Sigmoid colon (tissue), 7 donors: Measurements from ENCODE around the gene RIMBP2. TPM values are rescaled to one million over a fixed set of nuclear protein-coding genes. Genes with fewer than 3 reads are reported as not detected.

Source experiments
- DNase-seq: peaks from one replicate; pipeline ENCODE4 v3.0.0-alpha.2; 2019
- H3K27ac ChIP-seq, 4 donors: fragments of 200-600 bp; sonication (generic); one replicate each; pipeline ENCODE4 v1.5.1; 2016 to 2019; ENCODE audit warnings: mild to moderate bottlenecking in 1 of 4
- H3K27me3 ChIP-seq, 3 donors: fragments of 200-600 bp; sonication (generic); one replicate each; pipeline ENCODE4 v1.5.1; 2019; ENCODE audit warnings: mild to moderate bottlenecking in 1 of 3
- H3K36me3 ChIP-seq, 4 donors: fragments of 200-600 bp; sonication (generic); one replicate each; pipeline ENCODE4 v1.5.1; 2016 to 2019
- H3K4me1 ChIP-seq, 4 donors: fragments of 200-600 bp; sonication (generic); one replicate each; pipeline ENCODE4 v1.5.1; 2017 to 2019
- H3K4me3 ChIP-seq, 4 donors: fragments of 200-600 bp; sonication (generic); one replicate each; pipeline ENCODE4 v1.5.1; 2017 to 2019; ENCODE audit warnings: mild to moderate bottlenecking in 2 of 4, moderate library complexity in 1 of 4
- H3K9me3 ChIP-seq, 4 donors: fragments of 200-600 bp in 3 of 4; sonication (generic) in 3 of 4; one replicate each; pipeline versions ENCODE4 v1.5.1 to v1.6.1; 2013 to 2019
- EP300 ChIP-seq, 4 donors: sonication (generic); formaldehyde crosslinking; IDR thresholded peaks; one replicate each; pipeline ENCODE4 v1.6.1; 2017; ENCODE audit warnings: antibody characterized with exemption in 4 of 4
- POLR2A ChIP-seq, 2 donors: fragments of 450-650 bp; IDR thresholded peaks; one replicate each; pipeline ENCODE4 v1.6.1; 2016; ENCODE audit warnings: antibody characterized with exemption in 2 of 2, mild to moderate bottlenecking in 2 of 2, moderate library complexity in 2 of 2
- POLR2AphosphoS5 ChIP-seq, 4 donors: sonication (generic); formaldehyde crosslinking; IDR thresholded peaks; one replicate each; pipeline ENCODE4 v1.6.1; 2017; ENCODE audit warnings: antibody characterized with exemption in 4 of 4
- WGBS, 2 donors: extraction: QIAGEN DNeasy Blood & Tissue Kit; methylation state at CpG; one replicate each; pipeline ENCODE4 v1.1.7; 2013; 5-methylcytosine and 5-hydroxymethylcytosine counted together
- intact Hi-C: fragments of 100-400 bp; cut with DNase I; formaldehyde crosslinking; loops from one replicate; pipeline ENCODE4 v1.15.1; 2023
- polyA plus RNA-seq, 3 donors: library from polyadenylated mRNA; stranded (reverse); fragments of 200-250 nt; gene quantifications; one replicate each; pipeline ENCODE4 v1.2.3, GENCODE V29; 2013
- total RNA-seq, 4 donors: library from RNA; depleted of rRNA; stranded (reverse); fragments of >200 nt; gene quantifications; one replicate each; pipeline ENCODE4 v1.1.0, GENCODE V29; 2016
- TF ChIP-seq, protein P1 (sequence below), 4 experiments: fragments of 450-650 bp in 3 of 4; fragments of 200-600 bp in 1 of 4; IDR thresholded peaks; one replicate each; pipeline ENCODE4 v1.5.1; 2016 to 2019; ENCODE audit warnings: antibody characterized with exemption in 4 of 4, mild to moderate bottlenecking in 3 of 4, moderate library complexity in 2 of 4
- donor health status: healthy with polysubstance abuse.
- donor health status: Bipolar disorder and iron deficiency.
- donor health status: healthy.

RIMBP2 gene
- total and polyA plus RNA-seq, 7 donors: under 0.01 to 5.5 (median 1.4) TPM

DNA sequence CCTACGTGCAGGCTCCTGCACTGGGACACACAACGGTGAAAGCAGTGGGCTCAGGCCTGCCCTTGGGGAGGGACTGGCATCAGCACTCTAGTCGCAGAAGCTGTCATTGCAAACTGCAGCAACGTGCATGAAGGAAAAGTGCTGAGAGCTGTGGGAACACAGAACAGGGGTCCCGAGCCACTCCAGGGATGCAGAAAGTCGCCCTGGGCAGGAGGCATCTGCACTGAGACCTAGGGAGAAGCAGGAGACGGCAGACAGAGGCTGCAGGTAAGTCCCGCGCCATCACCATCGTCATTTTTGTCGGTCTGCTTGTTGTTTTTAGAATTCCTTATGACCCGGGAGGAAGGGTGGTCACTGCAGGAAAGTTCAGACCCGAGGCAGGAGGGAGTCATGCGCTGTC lies 21.6 kb upstream of the RIMBP2 start:
- H3K4me3 ChIP-seq: no peak overlapping the region
- no peaks in the 10 kb centered on the region for H3K36me3 ChIP-seq
- TF ChIP-seq POLR2A (IDR thresholded peaks at IDR 0.05): no peak
- H3K27me3 ChIP-seq: peaks cover 0 to 36% (median 0%) of the 10 kb centered on the region in 3 donors
- DNase-seq: no peak
- intact Hi-C loops: no loop called here
- WGBS, 2 donors: 58 to 68% methylated on average over 14 of the region's 14 CpGs
- no peaks in the 10 kb centered on the region for H3K4me1 ChIP-seq
- peaks cover 0 to 7% (median 2%) of the 10 kb centered on the region in 4 donors for H3K9me3 ChIP-seq
- H3K27ac ChIP-seq: no peak overlapping the region

GRCh38 chr12:130729344-130729743 lies 13.2 kb upstream of the RIMBP2 start:
- peaks cover 0 to 7% (median 0%) of the 10 kb centered on the region in 3 donors for H3K27me3 ChIP-seq
- H3K9me3 ChIP-seq: no peaks in the 10 kb centered on the region
- intact Hi-C loops: no loop called here
- no peak for TF ChIP-seq POLR2AphosphoS5 (IDR thresholded peaks at IDR 0.05)
- no peak for TF ChIP-seq EP300 (IDR thresholded peaks at IDR 0.05)
- H3K27ac ChIP-seq: no peak overlapping the region
- H3K4me3 ChIP-seq: no peak overlapping the region
- DNase-seq: no peak
- 50 to 62% methylated on average over 9 of the region's 9 CpGs for WGBS, 2 donors
- no peaks in the 10 kb centered on the region for H3K4me1 ChIP-seq
- no peaks in the 10 kb centered on the region for H3K36me3 ChIP-seq

DNA sequence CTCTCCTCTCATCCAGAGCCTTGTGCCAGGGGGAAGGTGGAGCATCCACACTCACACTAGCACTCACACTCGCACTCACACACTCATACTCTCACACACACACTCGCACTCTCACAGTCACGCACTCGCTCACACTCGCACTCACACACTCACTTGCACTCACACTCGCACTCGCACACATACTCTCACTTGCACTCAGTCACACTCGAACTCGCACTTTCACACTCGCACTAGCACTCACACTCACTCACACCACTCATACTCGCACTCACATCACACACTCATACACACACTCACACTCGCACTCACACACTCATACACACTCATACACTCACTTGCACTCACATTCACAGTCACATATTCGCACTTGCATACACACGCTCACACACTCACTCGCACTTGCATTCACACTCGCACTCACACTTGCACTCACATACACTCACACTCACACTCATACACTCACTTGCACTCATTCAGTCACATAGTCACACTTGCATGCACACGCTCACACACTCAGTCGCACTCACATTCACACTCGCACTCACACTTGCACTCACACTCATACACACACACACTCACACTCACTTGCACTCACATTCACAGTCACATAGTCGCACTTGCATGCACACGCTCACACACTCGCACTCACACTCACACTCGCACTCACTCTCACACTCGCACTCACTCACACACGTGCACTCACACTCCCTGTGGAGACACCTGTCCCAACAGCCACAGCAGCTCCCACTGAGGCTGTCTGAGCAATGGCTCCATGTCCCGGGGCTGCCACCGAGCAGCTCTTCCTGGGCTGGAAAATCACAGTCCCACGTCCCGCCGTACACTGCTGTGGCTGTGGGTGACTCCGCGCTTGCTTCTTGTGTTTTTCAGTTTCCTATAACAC lies 12.3 kb upstream of the RIMBP2 start:
- DNase-seq: no peak

DNA sequence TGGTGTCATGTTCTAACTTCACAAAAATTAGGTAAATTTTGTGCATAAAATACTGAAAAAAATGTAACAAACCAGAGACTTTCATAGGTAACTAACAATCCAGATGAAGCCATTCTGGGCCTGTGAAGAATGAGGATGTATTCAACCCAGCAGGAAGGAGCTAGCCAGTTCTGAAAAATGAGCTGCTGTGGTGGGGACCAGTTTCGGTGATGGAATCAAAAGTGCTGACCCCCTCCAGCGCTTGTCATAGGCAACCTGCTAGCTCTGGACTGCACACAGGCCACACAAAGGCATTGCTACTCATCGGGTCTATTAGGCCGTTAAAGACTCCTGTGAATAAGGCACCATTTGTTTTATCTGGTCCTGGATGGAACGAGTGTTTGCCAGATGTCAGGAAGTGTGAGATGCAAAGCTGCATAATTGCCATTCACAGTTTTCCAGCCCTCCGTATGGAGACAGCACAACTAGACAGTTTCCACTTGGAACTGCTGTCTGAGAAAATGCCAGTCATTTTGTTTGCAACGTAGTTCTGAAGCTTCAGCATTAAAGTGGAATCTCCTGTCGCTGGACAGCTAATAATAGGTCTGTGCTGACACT lies 3.3 kb upstream of the RIMBP2 start:
- Histone ChIP-seq H3K36me3 (no peaks in the 10 kb centered on the region), H3K27ac (no peak overlapping the region), H3K9me3 (peaks cover 0 to 10% (median 4%) of the 10 kb centered on the region in 4 donors), H3K27me3 (peaks cover 4 to 53% (median 36%) of the 10 kb centered on the region in 3 donors), H3K4me3 (no peak overlapping the region), H3K4me1 (peaks cover 0 to 26% (median 25%) of the 10 kb centered on the region in 4 donors)
- 46 to 55% methylated on average over 8 of the region's 8 CpGs for whole genome bisulfite sequencing, 2 donors
- DNase-seq: no peak
- intact Hi-C loops: no loop called here
- TF ChIP-seq, protein P1, sequence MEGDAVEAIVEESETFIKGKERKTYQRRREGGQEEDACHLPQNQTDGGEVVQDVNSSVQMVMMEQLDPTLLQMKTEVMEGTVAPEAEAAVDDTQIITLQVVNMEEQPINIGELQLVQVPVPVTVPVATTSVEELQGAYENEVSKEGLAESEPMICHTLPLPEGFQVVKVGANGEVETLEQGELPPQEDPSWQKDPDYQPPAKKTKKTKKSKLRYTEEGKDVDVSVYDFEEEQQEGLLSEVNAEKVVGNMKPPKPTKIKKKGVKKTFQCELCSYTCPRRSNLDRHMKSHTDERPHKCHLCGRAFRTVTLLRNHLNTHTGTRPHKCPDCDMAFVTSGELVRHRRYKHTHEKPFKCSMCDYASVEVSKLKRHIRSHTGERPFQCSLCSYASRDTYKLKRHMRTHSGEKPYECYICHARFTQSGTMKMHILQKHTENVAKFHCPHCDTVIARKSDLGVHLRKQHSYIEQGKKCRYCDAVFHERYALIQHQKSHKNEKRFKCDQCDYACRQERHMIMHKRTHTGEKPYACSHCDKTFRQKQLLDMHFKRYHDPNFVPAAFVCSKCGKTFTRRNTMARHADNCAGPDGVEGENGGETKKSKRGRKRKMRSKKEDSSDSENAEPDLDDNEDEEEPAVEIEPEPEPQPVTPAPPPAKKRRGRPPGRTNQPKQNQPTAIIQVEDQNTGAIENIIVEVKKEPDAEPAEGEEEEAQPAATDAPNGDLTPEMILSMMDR (IDR thresholded peaks at IDR 0.05): no peak
- no peak for TF ChIP-seq POLR2AphosphoS5 (IDR thresholded peaks at IDR 0.05)
- no peak for TF ChIP-seq EP300 (IDR thresholded peaks at IDR 0.05)
- no peak for TF ChIP-seq POLR2A (IDR thresholded peaks at IDR 0.05)

More for the DNA sequence above, 12.3 kb upstream of the RIMBP2 start:
- 88 to 93% methylated on average over 32 of the region's 32 CpGs for WGBS, 2 donors
- no peak overlapping the region for H3K4me3 ChIP-seq
- H3K4me1 ChIP-seq: no peaks in the 10 kb centered on the region
- no peaks in the 10 kb centered on the region for H3K36me3 ChIP-seq
- no peaks in the 10 kb centered on the region for H3K9me3 ChIP-seq
- no peak for TF ChIP-seq POLR2AphosphoS5 (IDR thresholded peaks at IDR 0.05)
- TF ChIP-seq EP300 (IDR thresholded peaks at IDR 0.05): no peak
- TF ChIP-seq, protein P1 (IDR thresholded peaks at IDR 0.05): no peak
- TF ChIP-seq POLR2A (IDR thresholded peaks at IDR 0.05): no peak
- H3K27ac ChIP-seq: no peak overlapping the region
- intact Hi-C loops: no loop called here
- peaks cover 0 to 7% (median 0%) of the 10 kb centered on the region in 3 donors for H3K27me3 ChIP-seq

GRCh38 chr12:130717752-130718151 lies 1.7 kb upstream of the RIMBP2 start:
- intact Hi-C loops: no loop called here
- Histone ChIP-seq H3K4me1 (peaks cover 0 to 36% (median 35%) of the 10 kb centered on the region in 4 donors), H3K9me3 (peaks cover 0 to 10% (median 4%) of the 10 kb centered on the region in 4 donors), H3K27me3 (peaks cover 6 to 63% (median 42%) of the 10 kb centered on the region in 3 donors), H3K4me3 (no peak overlapping the region), H3K27ac (no peak overlapping the region), H3K36me3 (no peaks in the 10 kb centered on the region)
- DNase-seq: no peak
- no peak for TF ChIP-seq EP300 (IDR thresholded peaks at IDR 0.05)
- TF ChIP-seq, protein P1 (IDR thresholded peaks at IDR 0.05): no peak
- no peak for TF ChIP-seq POLR2AphosphoS5 (IDR thresholded peaks at IDR 0.05)
- TF ChIP-seq POLR2A (IDR thresholded peaks at IDR 0.05): no peak
- WGBS, 2 donors: 92 to 93% methylated on average over 5 of the region's 5 CpGs
